Astrocyte of the cerebellum (primary cell): ENCODE data around the gene THEMIS.

ENCODE experiments used
- DNase-seq: peaks from one replicate; pipeline ENCODE4 v3.0.0-alpha.2; 2011; ENCODE audit warnings: low read depth
- H3K4me3 ChIP-seq: 2 replicates; pipeline ENCODE4 v1.5.1; 2011; ENCODE audit warnings: mild to moderate bottlenecking, low read depth, low read length, moderate library complexity
- in situ Hi-C: cut with HindIII; loops from 2 replicates; pipeline ENCODE4 v1.10.0; 2017; ENCODE audit warnings: low sequenced_read_pairs
- TF ChIP-seq, protein P1 (sequence below): IDR thresholded peaks from 2 replicates; pipeline ENCODE4 v1.5.1; 2012; ENCODE audit warnings: low read length, low read depth, moderate library complexity, mild to moderate bottlenecking; ENCODE audit errors: missing control alignments

THEMIS gene

DNA sequence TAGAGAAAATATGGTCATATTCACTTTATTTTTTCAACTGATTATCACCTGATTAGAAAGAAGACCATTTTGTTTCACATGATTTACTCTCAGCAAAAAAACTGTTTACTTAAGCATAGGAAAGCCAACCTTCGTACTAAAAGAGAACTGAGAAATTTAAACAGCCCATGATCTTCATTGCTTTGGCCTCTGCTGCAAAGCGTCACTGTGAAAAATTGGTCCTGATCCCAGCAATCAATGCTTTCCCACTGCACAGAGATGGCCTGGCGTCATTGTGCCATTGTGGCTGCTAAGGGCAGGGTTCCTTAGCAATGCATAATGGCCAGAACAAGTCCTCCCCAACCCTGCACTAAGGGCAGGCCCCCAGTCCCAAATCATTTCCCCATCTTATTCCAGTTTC lies 19.9 kb upstream of the THEMIS start:
- no peak overlapping the region for H3K4me3 ChIP-seq
- in situ Hi-C loops: no loop called here
- TF ChIP-seq, protein P1, sequence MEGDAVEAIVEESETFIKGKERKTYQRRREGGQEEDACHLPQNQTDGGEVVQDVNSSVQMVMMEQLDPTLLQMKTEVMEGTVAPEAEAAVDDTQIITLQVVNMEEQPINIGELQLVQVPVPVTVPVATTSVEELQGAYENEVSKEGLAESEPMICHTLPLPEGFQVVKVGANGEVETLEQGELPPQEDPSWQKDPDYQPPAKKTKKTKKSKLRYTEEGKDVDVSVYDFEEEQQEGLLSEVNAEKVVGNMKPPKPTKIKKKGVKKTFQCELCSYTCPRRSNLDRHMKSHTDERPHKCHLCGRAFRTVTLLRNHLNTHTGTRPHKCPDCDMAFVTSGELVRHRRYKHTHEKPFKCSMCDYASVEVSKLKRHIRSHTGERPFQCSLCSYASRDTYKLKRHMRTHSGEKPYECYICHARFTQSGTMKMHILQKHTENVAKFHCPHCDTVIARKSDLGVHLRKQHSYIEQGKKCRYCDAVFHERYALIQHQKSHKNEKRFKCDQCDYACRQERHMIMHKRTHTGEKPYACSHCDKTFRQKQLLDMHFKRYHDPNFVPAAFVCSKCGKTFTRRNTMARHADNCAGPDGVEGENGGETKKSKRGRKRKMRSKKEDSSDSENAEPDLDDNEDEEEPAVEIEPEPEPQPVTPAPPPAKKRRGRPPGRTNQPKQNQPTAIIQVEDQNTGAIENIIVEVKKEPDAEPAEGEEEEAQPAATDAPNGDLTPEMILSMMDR: no peak
- no peak for DNase-seq

GRCh38 chr6:127918506-127919427 lies 17.9 kb upstream of the THEMIS start:
- no peak for DNase-seq

DNA sequence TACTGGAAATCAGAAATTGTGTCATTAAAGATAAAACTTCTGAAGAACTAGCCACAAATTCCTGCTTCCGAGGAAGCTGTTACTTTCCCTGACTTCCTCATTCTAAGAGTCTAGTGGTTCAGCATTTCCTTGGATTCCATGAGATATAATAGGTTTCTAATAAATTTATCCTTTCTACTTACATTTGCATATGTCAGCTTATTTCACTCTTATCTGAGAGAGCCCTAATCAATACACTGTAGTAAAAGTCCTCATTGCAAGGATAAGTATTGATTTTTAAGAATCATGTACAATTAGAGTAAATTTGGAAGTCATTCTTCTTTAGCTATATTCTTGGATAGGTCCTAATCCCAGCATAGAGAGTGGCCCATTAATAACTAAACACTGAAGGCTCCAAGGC lies 16.9 kb upstream of the THEMIS start:
- H3K4me3 ChIP-seq: no peak overlapping the region
- no peak for DNase-seq
- in situ Hi-C loops: no loop called here
- TF ChIP-seq, protein P1: no peak

More at GRCh38 chr6:127918506-127919427, 17.9 kb upstream of the THEMIS start:
- in situ Hi-C loops: no loop called here
- TF ChIP-seq, protein P1: no peak
- H3K4me3 ChIP-seq: no peak overlapping the region

- no peak for DNase-seq
- H3K4me3 ChIP-seq: no peak overlapping the region
- in situ Hi-C loops: no loop called here
- TF ChIP-seq, protein P1: no peak
These were observed 13.4 kb upstream of the THEMIS start for GRCh38 chr6:127914240-127914639.

- TF ChIP-seq, protein P1: no peak
- no peak for DNase-seq
- in situ Hi-C loops: no loop called here
- no peak overlapping the region for H3K4me3 ChIP-seq
These were observed 12.1 kb upstream of the THEMIS start for GRCh38 chr6:127912914-127913313.

DNA sequence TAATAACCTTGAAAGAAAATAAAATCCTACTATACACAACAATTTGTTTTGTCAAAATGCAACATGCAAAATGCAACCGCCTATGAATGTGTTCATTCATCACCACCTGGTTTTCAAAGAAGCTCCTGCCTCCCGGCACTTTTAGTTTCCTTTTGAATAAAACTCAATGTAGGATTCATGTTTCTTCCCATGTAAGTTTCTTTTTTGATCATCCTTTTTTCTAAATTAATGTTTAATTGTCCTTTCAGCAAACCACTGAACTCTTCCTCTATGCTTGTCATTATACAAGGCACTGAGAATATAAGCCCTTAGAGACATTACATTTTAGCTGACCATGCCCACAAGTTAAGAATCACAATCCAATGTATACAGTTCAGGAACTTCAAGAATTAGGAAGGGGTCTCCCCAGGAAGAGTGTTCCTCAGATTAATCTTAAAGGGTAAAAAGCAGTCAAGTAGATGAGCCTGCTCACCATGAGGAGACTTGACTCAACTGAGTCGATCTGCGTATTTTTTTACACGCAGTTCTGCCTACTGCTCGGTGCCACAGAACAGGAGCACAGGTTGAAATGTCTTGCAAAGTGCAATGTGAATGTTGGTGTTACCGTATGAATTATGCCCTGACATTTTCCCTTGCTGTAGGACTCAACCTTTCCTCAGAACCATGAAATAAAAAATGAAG lies 7.2 kb upstream of the THEMIS start:
- TF ChIP-seq, protein P1: no peak

More for the DNA sequence above, 7.2 kb upstream of the THEMIS start:
- no peak for DNase-seq
- H3K4me3 ChIP-seq: no peak overlapping the region
- in situ Hi-C loops: no loop called here
